H1 (cell line): ENCODE data around the gene RPS3A. TPM values are rescaled to one million over a fixed set of nuclear protein-coding genes. Genes with fewer than 3 reads are reported as not detected.
A peak's percentile ranks its signal among the peaks of the same experiment; 100 is the strongest.

ENCODE experiments used
- CTCF ChIA-PET: fragments of 300-600 bp; sonication (Branson Sonifier 250); formaldehyde crosslinking; loops from one replicate; lab custom pipeline; 2021; ENCODE audit not compliant: partially characterized antibody; lab: Charles Lee
- POLR2A ChIA-PET: fragments of 300-600 bp; sonication (Branson Sonifier 250); formaldehyde crosslinking; loops from one replicate; lab custom pipeline; 2021; ENCODE audit warnings: inconsistent platforms; ENCODE audit not compliant: partially characterized antibody; lab: Charles Lee
- DNase-seq, 2 experiments: peaks; one replicate each; pipeline versions ENCODE4 v3.0.0 to v3.0.0-alpha.2; 2010 to 2022; ENCODE audit warnings: low spot score in 2 of 2, low read depth in 1 of 2, mixed read lengths in 1 of 2
- FAIRE-seq: peaks from 2 replicates; lab custom pipeline; 2011; peaks lifted over from hg19 to GRCh38; lab: Jason Lieb, UNC
- H2AFZ ChIP-seq: 2 replicates; pipeline ENCODE4 v1.8.1; 2012; ENCODE audit warnings: low read length, inconsistent platforms
- H2AK5ac ChIP-seq: 2 replicates; pipeline ENCODE4 v1.6.1; 2013; ENCODE audit warnings: low read depth, low read length
- H2BK120ac ChIP-seq: replicated peaks from 2 replicates; pipeline ENCODE3; 2013; ENCODE audit warnings: low read depth, low read length, inconsistent platforms
- H2BK12ac ChIP-seq: 2 replicates; pipeline ENCODE4 v1.6.1; 2013; ENCODE audit warnings: low read depth, low read length
- H2BK15ac ChIP-seq: 2 replicates; pipeline ENCODE4 v1.6.1; 2013; ENCODE audit warnings: low read length
- H2BK20ac ChIP-seq: 2 replicates; pipeline ENCODE4 v1.6.1; 2013; ENCODE audit warnings: low read length
- H2BK5ac ChIP-seq: 2 replicates; pipeline ENCODE4 v1.6.1; 2013; ENCODE audit warnings: low read depth, low read length
- H3K14ac ChIP-seq: 2 replicates; pipeline ENCODE4 v1.6.1; 2013; ENCODE audit warnings: inconsistent platforms; ENCODE audit not compliant: insufficient read length
- H3K18ac ChIP-seq: 2 replicates; pipeline ENCODE4 v1.6.1; 2013; ENCODE audit warnings: low read length; ENCODE audit errors: extremely low read depth
- H3K23ac ChIP-seq: 2 replicates; pipeline ENCODE4 v1.6.1; 2013; ENCODE audit warnings: inconsistent platforms; ENCODE audit not compliant: insufficient read length
- H3K23me2 ChIP-seq: 2 replicates; pipeline ENCODE4 v1.6.1; 2013; ENCODE audit warnings: low read depth, low read length
- H3K27ac ChIP-seq: 2 replicates; pipeline ENCODE4 v1.6.1; 2011; ENCODE audit warnings: low read depth, low read length, inconsistent platforms
- H3K27me3 ChIP-seq, 4 experiments: replicated peaks in 1 of 4; 1 replicate in 1 of 4; 2 replicates in 3 of 4; pipeline versions ENCODE4 v1.6.1 to v1.8.1; 2011 to 2013; ENCODE audit warnings: low read length in 3 of 4, mild to moderate bottlenecking in 3 of 4, inconsistent platforms in 2 of 4, mixed read lengths in 2 of 4, moderate library complexity in 1 of 4; ENCODE audit not compliant: control insufficient read depth in 3 of 4, insufficient read depth in 3 of 4; ENCODE audit errors: extremely low read depth in 1 of 4
- H3K36me3 ChIP-seq, 4 experiments: 2 replicates each; pipeline versions ENCODE4 v1.6.1 to v1.8.1; 2011 to 2013; ENCODE audit warnings: mild to moderate bottlenecking in 4 of 4, low read length in 3 of 4, moderate library complexity in 2 of 4, control low read depth in 1 of 4, inconsistent platforms in 1 of 4; ENCODE audit not compliant: insufficient read depth in 4 of 4, control insufficient read depth in 2 of 4
- H3K4ac ChIP-seq: replicated peaks from 2 replicates; pipeline ENCODE3; 2013; ENCODE audit warnings: low read length, low read depth, mixed read lengths, inconsistent platforms; ENCODE audit not compliant: insufficient read length
- H3K4me1 ChIP-seq, 4 experiments: replicated peaks in 1 of 4; 1 replicate in 1 of 4; 2 replicates in 3 of 4; pipeline versions ENCODE4 v1.6.1 to v1.8.1; 2011 to 2013; ENCODE audit warnings: low read length in 3 of 4, inconsistent platforms in 2 of 4, mixed read lengths in 1 of 4; ENCODE audit not compliant: insufficient read depth in 4 of 4, control insufficient read depth in 3 of 4
- H3K4me2 ChIP-seq, 2 experiments: 2 replicates each; pipeline versions ENCODE4 v1.6.1 to v1.8.1; 2011 to 2013; ENCODE audit warnings: low read depth in 2 of 2, low read length in 2 of 2, control low read depth in 1 of 2, inconsistent platforms in 1 of 2, mild to moderate bottlenecking in 1 of 2; ENCODE audit not compliant: insufficient read depth in 1 of 2
- H3K4me3 ChIP-seq, 4 experiments: fragments of 200-600, 300-600 bp in 1 of 4; sonication (generic), shearing (Covaris generic), sonication (Bioruptor Twin) in 1 of 4; 2 replicates each; pipeline versions ENCODE4 v1.5.1 to v1.8.1; 2011 to 2016; ENCODE audit warnings: low read length in 4 of 4, low read depth in 3 of 4, control low read depth in 2 of 4, inconsistent platforms in 2 of 4, mild to moderate bottlenecking in 2 of 4, mixed read lengths in 1 of 4, moderate library complexity in 1 of 4; ENCODE audit not compliant: insufficient read depth in 2 of 4; ENCODE audit errors: extremely low read depth in 1 of 4
- H3K56ac ChIP-seq: replicated peaks from 2 replicates; pipeline ENCODE3; 2013; ENCODE audit warnings: low read depth, mild to moderate bottlenecking, mixed read lengths, low read length, inconsistent platforms; ENCODE audit not compliant: insufficient read length
- H3K79me1 ChIP-seq: 2 replicates; pipeline ENCODE4 v1.6.1; 2013; ENCODE audit warnings: low read depth, low read length, control low read depth
- H3K79me2 ChIP-seq, 2 experiments: 2 replicates each; pipeline versions ENCODE4 v1.6.1 to v1.8.1; 2012 to 2013; ENCODE audit warnings: low read length in 2 of 2, mild to moderate bottlenecking in 2 of 2, inconsistent platforms in 1 of 2; ENCODE audit not compliant: insufficient read depth in 2 of 2, control insufficient read depth in 1 of 2
- H3K9ac ChIP-seq, 4 experiments: replicated peaks in 1 of 4; 1 replicate in 1 of 4; 2 replicates in 3 of 4; pipeline versions ENCODE4 v1.6.1 to v1.8.1; 2011 to 2013; ENCODE audit warnings: low read depth in 3 of 4, low read length in 3 of 4, control low read depth in 2 of 4, mild to moderate bottlenecking in 2 of 4, moderate library complexity in 2 of 4, inconsistent platforms in 1 of 4; ENCODE audit errors: extremely low read depth in 1 of 4
- H3K9me3 ChIP-seq, 2 experiments: 2 replicates each; pipeline versions ENCODE4 v1.6.1 to v1.8.1; 2012 to 2013; ENCODE audit warnings: mild to moderate bottlenecking in 2 of 2, moderate library complexity in 2 of 2, control low read depth in 1 of 2, inconsistent platforms in 1 of 2, low read depth in 1 of 2, low read length in 1 of 2, mixed read lengths in 1 of 2; ENCODE audit not compliant: insufficient read depth in 2 of 2
- H4K20me1 ChIP-seq, 2 experiments: replicated peaks in 1 of 2; 2 replicates each; pipeline versions ENCODE3 to v1.8.1; 2011 to 2013; ENCODE audit warnings: inconsistent platforms in 2 of 2, low read length in 2 of 2, mild to moderate bottlenecking in 1 of 2; ENCODE audit not compliant: insufficient read depth in 2 of 2, control insufficient read depth in 1 of 2
- H4K5ac ChIP-seq: 2 replicates; pipeline ENCODE4 v1.6.1; 2013; ENCODE audit warnings: low read length, low read depth, mixed read lengths, inconsistent platforms; ENCODE audit not compliant: insufficient read length
- H4K8ac ChIP-seq: 2 replicates; pipeline ENCODE4 v1.8.0; 2013; ENCODE audit warnings: mild to moderate bottlenecking, moderate library complexity, low read length, inconsistent platforms; ENCODE audit not compliant: insufficient read depth; ENCODE audit errors: extremely low read depth
- H4K91ac ChIP-seq: replicated peaks from 2 replicates; pipeline ENCODE3; 2013; ENCODE audit warnings: low read length, mixed read lengths, inconsistent platforms; ENCODE audit not compliant: insufficient read length
- ASH2L ChIP-seq: fragments of 200-600, 300-600 bp; sonication (generic); IDR thresholded peaks from one replicate; pipeline ENCODE4 v1.7.1; 2017; ENCODE audit warnings: low read length
- ATF3 ChIP-seq: IDR thresholded peaks from 2 replicates; pipeline ENCODE4 v1.6.1; 2011; ENCODE audit warnings: low read depth, mild to moderate bottlenecking, low read length; ENCODE audit not compliant: insufficient read depth
- BACH1 ChIP-seq: IDR thresholded peaks from 2 replicates; pipeline ENCODE4 v1.6.1; 2012; ENCODE audit warnings: low read length, improper control_type of control experiment
- BCL11A ChIP-seq, 2 experiments: IDR thresholded peaks; one replicate each; pipeline ENCODE4 v1.6.1; 2011; ENCODE audit warnings: low read depth in 2 of 2, low read length in 2 of 2, mild to moderate bottlenecking in 2 of 2
- CBX5 ChIP-seq: fragments of 300-800, 300-1000 bp; sonication (generic); IDR thresholded peaks from 2 replicates; pipeline ENCODE4 v1.7.1; 2016; ENCODE audit warnings: antibody characterized with exemption, low read length, low read depth
- CEBPB ChIP-seq: IDR thresholded peaks from 2 replicates; pipeline ENCODE4 v1.6.1; 2012; ENCODE audit warnings: low read depth, low read length
- KDM1A ChIP-seq: fragments of 200-600, 300-600 bp; sonication (generic); IDR thresholded peaks from 2 replicates; pipeline ENCODE4 v1.7.1; 2016; ENCODE audit warnings: mild to moderate bottlenecking, low read length, borderline replicate concordance
- KDM4A ChIP-seq: IDR thresholded peaks from one replicate; pipeline ENCODE4 v1.7.1; 2012; ENCODE audit warnings: low read depth, mild to moderate bottlenecking, moderate library complexity, low read length, inconsistent platforms; ENCODE audit not compliant: severe bottlenecking
- NRF1 ChIP-seq: IDR thresholded peaks from 2 replicates; pipeline ENCODE4 v1.6.1; 2011; ENCODE audit warnings: mild to moderate bottlenecking, low read depth, low read length, improper control_type of control experiment
- POU5F1 ChIP-seq: IDR thresholded peaks from 2 replicates; pipeline ENCODE4 v1.6.1; 2011; ENCODE audit warnings: low read depth, mild to moderate bottlenecking, low read length, moderate library complexity
- RFX5 ChIP-seq: IDR thresholded peaks from 2 replicates; pipeline ENCODE4 v1.6.1; 2011; ENCODE audit warnings: low read depth, low read length, improper control_type of control experiment, borderline replicate concordance
- SIN3A ChIP-seq, 2 experiments: IDR thresholded peaks in 1 of 2; conservative IDR thresholded peaks in 1 of 2; 2 replicates each; pipeline ENCODE4 v1.6.1; 2011 to 2012; ENCODE audit warnings: low read length in 2 of 2, improper control_type of control experiment in 1 of 2, low read depth in 1 of 2, mild to moderate bottlenecking in 1 of 2
- SP4 ChIP-seq: IDR thresholded peaks from 2 replicates; pipeline ENCODE4 v1.6.1; 2012; ENCODE audit warnings: low read length, inconsistent platforms
- SRF ChIP-seq: IDR thresholded peaks from 2 replicates; pipeline ENCODE4 v1.6.1; 2011; ENCODE audit warnings: mild to moderate bottlenecking, low read depth, low read length, moderate library complexity
- TCF12 ChIP-seq: IDR thresholded peaks from 2 replicates; pipeline ENCODE4 v1.6.1; 2011; ENCODE audit warnings: low read depth, mild to moderate bottlenecking, low read length
- WGBS, 2 experiments: shearing (Covaris generic) in 1 of 2; methylation state at CpG; one replicate each; pipeline versions ENCODE4 v1.1.6 to v1.1.7; 2013 to 2015; ENCODE audit warnings: low lambda C conversion rate in 2 of 2, mixed read lengths in 2 of 2, inconsistent platforms in 1 of 2, low coverage in 1 of 2, missing lambda C conversion rate in 1 of 2; ENCODE audit not compliant: insufficient replicate concordance in 2 of 2, insufficient coverage in 1 of 2, insufficient read length in 1 of 2; ENCODE audit errors: extremely low coverage in 1 of 2, missing lambda C conversion rate in 1 of 2; 5-methylcytosine and 5-hydroxymethylcytosine counted together
- polyA plus RNA-seq, 7 experiments: library from polyadenylated mRNA; depleted of rRNA in 3 of 7; stranded (reverse) in 5 of 7; unstranded in 2 of 7; fragments of >200 nt in 5 of 7; fragments of 200-250 nt in 2 of 7; gene quantifications; 1 replicate in 5 of 7; 2 replicates in 1 of 7; 4 replicates in 1 of 7; pipeline versions ENCODE4 v1.2.1 to v1.2.3, GENCODE V29; 2011 to 2013; ENCODE audit warnings: missing spikeins in 2 of 7, mixed read lengths in 2 of 7
- total RNA-seq: library from RNA; stranded (reverse); fragmentation: NEBNext Ultra II Directional; extraction: Animal tissue kit (Norgen Biotek cat#: 25700); gene quantifications from 2 replicates; pipeline ENCODE4 v1.2.1, GENCODE V29; 2021

RPS3A gene
- total and polyA plus RNA-seq, 2 of the 8 experiments (the other 6 are each of a cell fraction or from before 2014, with no cell fraction given) = 2,162 to 2,822 TPM

GRCh38 chr4:151098979-151099228, 524 bp upstream of the RPS3A start:
- no peak overlapping the region; the same call in 1 of the 2 replicates for H4K8ac ChIP-seq
- H3K4me1 ChIP-seq = peaks cover 0 to 1% (median 0%) of the 10 kb centered on the region in 4 experiments; a peak in 1 of 7 replicates
- DNase-seq (no peak), FAIRE-seq (no peak)
- WGBS, 2 experiments = 41% methylated on average over 8 of the region's 8 CpGs; no CpG with 5 or more reads in 1 of the 2 experiments
- peak overlapping the region; percentile 77 to 100 (median 94) for H3K4me3 ChIP-seq
- ChIA-PET CTCF (interaction anchor here (0.6 to 1.4 kb wide), 9 partner anchors 9 to 1031 kb away, joined by 3 to 5 read pairs (median 3); no protein-coding TSS in a partner anchor), POLR2A (interaction anchor here (0.7 to 9.1 kb wide), 14 partner anchors 10 to 226 kb away, joined by 3 to 145 read pairs (median 5); partner anchors contain the start of genes LRBA and SH3D19)
- H3K27me3 ChIP-seq = no peaks in the 10 kb centered on the region
- H2AFZ ChIP-seq = peak overlapping the region; percentile 98
- H3K56ac ChIP-seq = no peak overlapping the region
- peak overlapping the region; percentile 100 for H3K18ac ChIP-seq
- peak overlapping the region; percentile 70 for H3K27ac ChIP-seq
- peaks cover 15 to 36% of the 10 kb centered on the region in 2 experiments for H3K79me2 ChIP-seq
- H3K14ac ChIP-seq = no peak overlapping the region
- no peak overlapping the region; the same call in 1 of the 2 replicates for H2BK20ac ChIP-seq
- H2BK12ac ChIP-seq = peak overlapping the region; percentile 93
- no peaks in the 10 kb centered on the region for H3K79me1 ChIP-seq
- H3K23me2 ChIP-seq = peaks cover 6% of the 10 kb centered on the region
- H3K4ac ChIP-seq = no peak overlapping the region
- peaks cover 23 to 39% (median 31%) of the 10 kb centered on the region in 4 experiments for H3K36me3 ChIP-seq
- H2AK5ac ChIP-seq = peak overlapping the region; percentile 88
- H4K20me1 ChIP-seq = peaks cover 12 to 14% of the 10 kb centered on the region in 2 experiments
- H3K23ac ChIP-seq = no peak overlapping the region
- no peaks in the 10 kb centered on the region for H3K9me3 ChIP-seq
- H2BK120ac ChIP-seq = no peak overlapping the region
- peak overlapping the region; percentile 37 to 70 (median 58) for H3K9ac ChIP-seq
- H2BK15ac ChIP-seq = no peak overlapping the region
- peak overlapping the region; percentile 1 for H4K91ac ChIP-seq
- peak overlapping the region; percentile 66 to 79 for H3K4me2 ChIP-seq
- peak overlapping the region; percentile 87 for H2BK5ac ChIP-seq
- H4K5ac ChIP-seq = peak overlapping the region; percentile 38
- no peak for TF ChIP-seq KDM4A
- no peak for TF ChIP-seq SRF
- TF ChIP-seq KDM1A = no peak
- TF ChIP-seq BCL11A (IDR thresholded peaks at IDR 0.05; ENCODE audit: low read depth in 2 of 2, low read length in 2 of 2) = no peak
- no peak for TF ChIP-seq POU5F1
- no peak for TF ChIP-seq ASH2L
- TF ChIP-seq NRF1 = no peak
- no peak for TF ChIP-seq RFX5
- no peak for TF ChIP-seq SP4
- TF ChIP-seq TCF12 = no peak
- no peak for TF ChIP-seq ATF3
- TF ChIP-seq CEBPB = no peak
- TF ChIP-seq CBX5 = no peak
- no peak for TF ChIP-seq BACH1
- TF ChIP-seq SIN3A (conservative IDR thresholded peaks at IDR 0.05 in 1 of 2, IDR thresholded peaks at IDR 0.05 in 1 of 2; ENCODE audit: low read depth in 1 of 2, low read length in 2 of 2) = no peak
